K562 (cell line): ENCODE measurements around the gene SFXN3. TPM values are rescaled to one million over a fixed set of nuclear protein-coding genes. Genes with fewer than 3 reads are reported as not detected.
A peak's percentile ranks its signal among the peaks of the same experiment; 100 is the strongest.

Source experiments
- EP300 ChIP-seq: IDR thresholded peaks from 2 replicates; pipeline ENCODE4 v1.6.1; 2012; ENCODE audit warnings: low read length, improper control_type of control experiment
- NCOA2 ChIP-seq, 2 experiments: fragments of 450-650 bp; IDR thresholded peaks; 2 replicates each; pipeline ENCODE4 v1.6.1; 2018; ENCODE audit warnings: mild to moderate bottlenecking in 2 of 2, moderate library complexity in 1 of 2; ENCODE audit not compliant: partially characterized antibody in 2 of 2
- RB1 ChIP-seq: fragments of 450-650 bp; IDR thresholded peaks from 2 replicates; pipeline ENCODE4 v1.6.1; 2017; ENCODE audit warnings: low read depth, mild to moderate bottlenecking
- TRIM28 ChIP-seq: fragments of 450-650 bp; IDR thresholded peaks from 2 replicates; pipeline ENCODE4 v1.6.1; 2017
- ZBTB33 ChIP-seq: sonication (generic); formaldehyde crosslinking; IDR thresholded peaks from 2 replicates; pipeline ENCODE4 v1.8.1; 2023; ENCODE audit warnings: mild to moderate bottlenecking, missing genetic modification reagents
- ZBTB43 ChIP-seq: sonication (generic); formaldehyde crosslinking; IDR thresholded peaks from 2 replicates; pipeline ENCODE4 v1.8.0; 2023; ENCODE audit warnings: mild to moderate bottlenecking, missing genetic modification reagents
- ZNF175 ChIP-seq: fragments of 200-800 bp; sonication (Bioruptor generic); IDR thresholded peaks from 2 replicates; pipeline ENCODE4 v1.6.1; 2016; ENCODE audit warnings: low read depth, mild to moderate bottlenecking, missing genetic modification characterization, missing compliant biosample characterization
- ZNF282 ChIP-seq: sonication (generic); formaldehyde crosslinking; IDR thresholded peaks from 2 replicates; pipeline ENCODE4 v1.8.1; 2023; ENCODE audit warnings: missing genetic modification reagents
- ZNF431 ChIP-seq: sonication (generic); formaldehyde crosslinking; IDR thresholded peaks from 2 replicates; pipeline ENCODE4 v1.8.0; 2022; ENCODE audit warnings: mild to moderate bottlenecking, missing genetic modification reagents
- ZNF445 ChIP-seq: fragments of 250-450 bp; sonication (Bioruptor Pico); IDR thresholded peaks from 2 replicates; pipeline ENCODE4 v1.4.0; 2020; ENCODE audit warnings: low read depth, mild to moderate bottlenecking, moderate library complexity
- ZNF507 ChIP-seq: conservative IDR thresholded peaks from 2 replicates; pipeline ENCODE4 v1.6.1; 2017; ENCODE audit warnings: missing genetic modification characterization, missing compliant biosample characterization
- ZNF696 ChIP-seq: fragments of 250-450 bp; sonication (Bioruptor Pico); conservative IDR thresholded peaks from 2 replicates; pipeline ENCODE4 v1.4.0; 2020; ENCODE audit warnings: mild to moderate bottlenecking, moderate library complexity
- ZNF766 ChIP-seq: fragments of 200-800 bp; sonication (Bioruptor generic); conservative IDR thresholded peaks from 2 replicates; pipeline ENCODE4 v1.6.1; 2016; ENCODE audit warnings: missing genetic modification characterization, missing compliant biosample characterization
- polyA plus RNA-seq, 8 experiments: library from polyadenylated mRNA; depleted of rRNA in 4 of 8; stranded (reverse) in 5 of 8; unstranded in 3 of 8; fragments of >200 nt; fragmentation: Nextera tagmentation in 2 of 8; fragmentation: Illumina TruSeq in 1 of 8; extraction: Ambion mirVana in 2 of 8; extraction: Trizol in 1 of 8; gene quantifications; 2 replicates each; pipeline versions ENCODE4 v1.2.1 to v1.2.3, GENCODE V29; 2011 to 2014; ENCODE audit warnings: inconsistent platforms in 1 of 8, missing spikeins in 1 of 8
- total RNA-seq, 7 experiments: library from RNA; depleted of rRNA in 6 of 7; stranded (reverse); fragments of >200 nt in 6 of 7; fragmentation: Illumina TruSeq in 2 of 7; extraction: Trizol in 2 of 7; gene quantifications; 2 replicates each; pipeline versions ENCODE4 v1.2.1 to v1.2.3, GENCODE V29; 2011 to 2021; ENCODE audit warnings: low replicate concordance in 1 of 7
- TF ChIP-seq, protein P1 (sequence below): fragments of 450-650 bp; formaldehyde crosslinking; IDR thresholded peaks from 2 replicates; pipeline ENCODE4 v1.4.0; 2022; ENCODE audit warnings: missing genetic modification characterization
- TF ChIP-seq, protein P2 (sequence below), 2 experiments: IDR thresholded peaks; 2 replicates each; pipeline ENCODE4 v1.6.1; 2012; ENCODE audit warnings: improper control_type of control experiment in 2 of 2, low read depth in 2 of 2, low read length in 2 of 2, borderline replicate concordance in 1 of 2
- TF ChIP-seq, protein P3 (sequence below): sonication (generic); formaldehyde crosslinking; IDR thresholded peaks from 2 replicates; pipeline ENCODE4 v1.8.0; 2022; ENCODE audit warnings: missing genetic modification reagents, mild to moderate bottlenecking, borderline replicate concordance
- TF ChIP-seq, protein P4 (sequence below): sonication (generic); formaldehyde crosslinking; IDR thresholded peaks from 2 replicates; pipeline ENCODE4 v1.8.0; 2022; ENCODE audit warnings: mild to moderate bottlenecking, missing genetic modification reagents

SFXN3 gene
- total and polyA plus RNA-seq, 9 of the 15 experiments (the other 6 are each of a cell fraction or from before 2014, with no cell fraction given) = 0.24 to 4.6 (median 0.86) TPM

DNA sequence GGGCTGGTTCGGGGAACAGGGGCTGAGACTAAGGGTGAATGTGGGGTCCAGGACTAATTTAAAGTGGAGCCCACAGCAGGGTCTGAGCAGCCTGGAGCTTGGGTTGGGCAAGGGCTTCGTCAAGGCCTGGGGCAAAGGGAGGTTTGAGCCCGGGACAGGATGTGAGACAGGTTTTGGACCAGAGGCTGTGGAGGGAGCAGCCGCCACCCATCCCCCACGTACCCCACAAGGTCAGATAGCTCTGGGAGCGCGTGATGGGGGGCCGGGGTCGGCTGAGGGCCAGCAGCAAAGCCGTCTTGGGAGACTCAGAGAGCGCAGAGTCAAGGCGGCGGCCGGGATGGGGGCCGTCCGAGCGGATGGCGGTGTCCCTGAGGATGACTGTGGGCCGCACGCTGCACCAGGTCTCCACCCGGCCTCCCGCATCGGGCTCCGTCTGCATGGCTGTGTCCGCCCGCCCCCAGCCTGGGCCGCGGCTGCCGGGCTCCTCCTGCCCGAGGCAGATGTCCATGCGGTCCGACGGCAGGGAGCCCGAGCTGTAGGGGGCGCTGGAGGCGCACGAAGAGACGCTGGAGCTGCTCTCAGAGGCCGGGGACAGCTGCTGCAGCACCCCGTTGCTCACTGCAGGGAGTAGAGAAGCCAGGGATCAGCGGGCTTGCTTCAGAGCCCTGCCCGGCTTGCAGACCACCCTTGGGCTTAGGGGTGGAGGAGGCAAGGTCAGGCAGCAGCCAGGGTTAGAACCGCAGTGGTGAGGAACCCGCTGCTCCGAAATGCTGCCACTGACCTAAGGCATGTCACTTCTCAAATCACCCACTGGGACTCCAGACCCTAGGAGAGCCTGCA is 12.2 kb upstream of the SFXN3 start (continued):
- TF ChIP-seq, protein P1, sequence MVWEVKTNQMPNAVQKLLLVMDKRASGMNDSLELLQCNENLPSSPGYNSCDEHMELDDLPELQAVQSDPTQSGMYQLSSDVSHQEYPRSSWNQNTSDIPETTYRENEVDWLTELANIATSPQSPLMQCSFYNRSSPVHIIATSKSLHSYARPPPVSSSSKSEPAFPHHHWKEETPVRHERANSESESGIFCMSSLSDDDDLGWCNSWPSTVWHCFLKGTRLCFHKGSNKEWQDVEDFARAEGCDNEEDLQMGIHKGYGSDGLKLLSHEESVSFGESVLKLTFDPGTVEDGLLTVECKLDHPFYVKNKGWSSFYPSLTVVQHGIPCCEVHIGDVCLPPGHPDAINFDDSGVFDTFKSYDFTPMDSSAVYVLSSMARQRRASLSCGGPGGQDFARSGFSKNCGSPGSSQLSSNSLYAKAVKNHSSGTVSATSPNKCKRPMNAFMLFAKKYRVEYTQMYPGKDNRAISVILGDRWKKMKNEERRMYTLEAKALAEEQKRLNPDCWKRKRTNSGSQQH (CRISPR knock-in tag) = no peak
- TF ChIP-seq ZBTB33 (CRISPR knock-in tag) (peak; percentile 90; the same call in 1 of the 2 replicates), RB1 (peak; percentile 71), NCOA2 (IDR thresholded peaks at IDR 0.05; ENCODE audit: partially characterized antibody in 2 of 2) (no peak), ZNF175 (CRISPR knock-in tag) (no peak), ZNF696 (no peak), ZNF431 (CRISPR knock-in tag) (peak; percentile 45; the same call in 1 of the 2 replicates), ZNF282 (CRISPR knock-in tag) (no peak), TRIM28 (no peak), ZNF445 (CRISPR knock-in tag) (no peak), EP300 (no peak), ZBTB43 (no peak), ZNF766 (CRISPR knock-in tag) (no peak), ZNF507 (tag) (no peak)
- TF ChIP-seq, protein P2, sequence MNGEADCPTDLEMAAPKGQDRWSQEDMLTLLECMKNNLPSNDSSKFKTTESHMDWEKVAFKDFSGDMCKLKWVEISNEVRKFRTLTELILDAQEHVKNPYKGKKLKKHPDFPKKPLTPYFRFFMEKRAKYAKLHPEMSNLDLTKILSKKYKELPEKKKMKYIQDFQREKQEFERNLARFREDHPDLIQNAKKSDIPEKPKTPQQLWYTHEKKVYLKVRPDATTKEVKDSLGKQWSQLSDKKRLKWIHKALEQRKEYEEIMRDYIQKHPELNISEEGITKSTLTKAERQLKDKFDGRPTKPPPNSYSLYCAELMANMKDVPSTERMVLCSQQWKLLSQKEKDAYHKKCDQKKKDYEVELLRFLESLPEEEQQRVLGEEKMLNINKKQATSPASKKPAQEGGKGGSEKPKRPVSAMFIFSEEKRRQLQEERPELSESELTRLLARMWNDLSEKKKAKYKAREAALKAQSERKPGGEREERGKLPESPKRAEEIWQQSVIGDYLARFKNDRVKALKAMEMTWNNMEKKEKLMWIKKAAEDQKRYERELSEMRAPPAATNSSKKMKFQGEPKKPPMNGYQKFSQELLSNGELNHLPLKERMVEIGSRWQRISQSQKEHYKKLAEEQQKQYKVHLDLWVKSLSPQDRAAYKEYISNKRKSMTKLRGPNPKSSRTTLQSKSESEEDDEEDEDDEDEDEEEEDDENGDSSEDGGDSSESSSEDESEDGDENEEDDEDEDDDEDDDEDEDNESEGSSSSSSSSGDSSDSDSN (IDR thresholded peaks at IDR 0.05; ENCODE audit: borderline replicate concordance in 1 of 2, low read depth in 2 of 2, low read length in 2 of 2) = peak; percentile 92 to 94
- TF ChIP-seq, protein P3, sequence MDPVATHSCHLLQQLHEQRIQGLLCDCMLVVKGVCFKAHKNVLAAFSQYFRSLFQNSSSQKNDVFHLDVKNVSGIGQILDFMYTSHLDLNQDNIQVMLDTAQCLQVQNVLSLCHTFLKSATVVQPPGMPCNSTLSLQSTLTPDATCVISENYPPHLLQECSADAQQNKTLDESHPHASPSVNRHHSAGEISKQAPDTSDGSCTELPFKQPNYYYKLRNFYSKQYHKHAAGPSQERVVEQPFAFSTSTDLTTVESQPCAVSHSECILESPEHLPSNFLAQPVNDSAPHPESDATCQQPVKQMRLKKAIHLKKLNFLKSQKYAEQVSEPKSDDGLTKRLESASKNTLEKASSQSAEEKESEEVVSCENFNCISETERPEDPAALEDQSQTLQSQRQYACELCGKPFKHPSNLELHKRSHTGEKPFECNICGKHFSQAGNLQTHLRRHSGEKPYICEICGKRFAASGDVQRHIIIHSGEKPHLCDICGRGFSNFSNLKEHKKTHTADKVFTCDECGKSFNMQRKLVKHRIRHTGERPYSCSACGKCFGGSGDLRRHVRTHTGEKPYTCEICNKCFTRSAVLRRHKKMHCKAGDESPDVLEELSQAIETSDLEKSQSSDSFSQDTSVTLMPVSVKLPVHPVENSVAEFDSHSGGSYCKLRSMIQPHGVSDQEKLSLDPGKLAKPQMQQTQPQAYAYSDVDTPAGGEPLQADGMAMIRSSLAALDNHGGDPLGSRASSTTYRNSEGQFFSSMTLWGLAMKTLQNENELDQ (CRISPR knock-in tag) = no peak
- TF ChIP-seq, protein P4, sequence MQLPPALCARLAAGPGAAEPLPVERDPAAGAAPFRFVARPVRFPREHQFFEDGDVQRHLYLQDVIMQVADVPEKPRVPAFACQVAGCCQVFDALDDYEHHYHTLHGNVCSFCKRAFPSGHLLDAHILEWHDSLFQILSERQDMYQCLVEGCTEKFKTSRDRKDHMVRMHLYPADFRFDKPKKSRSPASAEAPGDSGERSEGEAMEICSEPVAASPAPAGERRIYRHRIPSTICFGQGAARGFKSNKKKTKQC (CRISPR knock-in tag) = no peak
